IMR-90 (cell line): ENCODE measurements around the gene MORN5. TPM values are rescaled to one million over a fixed set of nuclear protein-coding genes. Genes with fewer than 3 reads are reported as not detected.

Experiments used
- ATAC-seq: fragments of 200-7000 bp; cut with Tn5 transposase; 2 replicates; pipeline ENCODE4 v1.9.1; 2020; ENCODE audit warnings: low read depth, mild to moderate bottlenecking, moderate library complexity
- BruUV-seq: library from RNA; stranded (reverse); fragments of 400-500 nt; replicated peaks from 2 replicates; lab custom pipeline; 2021; lab: Mats Ljungman, UMichigan
- CTCF ChIA-PET: fragments of 300-600 bp; formaldehyde crosslinking; extraction: SDS; loops from one replicate; lab custom pipeline; 2021; ENCODE audit warnings: antibody characterized with exemption; lab: Yijun Ruan, JAX
- POLR2A ChIA-PET: fragments of 300-600 bp; sonication (Branson Sonifier 250); formaldehyde crosslinking; loops from one replicate; lab custom pipeline; 2022; ENCODE audit warnings: antibody characterized with exemption; ENCODE audit not compliant: unreplicated experiment; lab: Charles Lee
- DNase-seq: peaks from one replicate; pipeline ENCODE4 v3.0.0; 2013
- H2AFZ ChIP-seq: replicated peaks from 2 replicates; pipeline ENCODE3; 2013; ENCODE audit warnings: low read length, mild to moderate bottlenecking; ENCODE audit not compliant: poor library complexity
- H2AK5ac ChIP-seq: 2 replicates; pipeline ENCODE4 v1.6.1; 2013; ENCODE audit warnings: low read depth, low read length, inconsistent platforms
- H2AK9ac ChIP-seq: replicated peaks from 2 replicates; pipeline ENCODE3; 2013; ENCODE audit warnings: mild to moderate bottlenecking, low read depth, low read length, moderate library complexity; ENCODE audit not compliant: poor library complexity
- H2BK120ac ChIP-seq: 2 replicates; pipeline ENCODE4 v1.6.1; 2013; ENCODE audit warnings: low read depth, low read length, inconsistent platforms
- H2BK15ac ChIP-seq: 3 replicates; pipeline ENCODE4 v1.6.1; 2013; ENCODE audit warnings: low read depth, low read length, inconsistent platforms
- H2BK20ac ChIP-seq: 2 replicates; pipeline ENCODE4 v1.6.1; 2013; ENCODE audit warnings: low read depth, mild to moderate bottlenecking, inconsistent platforms, low read length, moderate library complexity
- H2BK5ac ChIP-seq: 2 replicates; pipeline ENCODE4 v1.6.1; 2013; ENCODE audit warnings: mild to moderate bottlenecking, low read depth, low read length, inconsistent platforms; ENCODE audit not compliant: poor library complexity, severe bottlenecking
- H3K14ac ChIP-seq: replicated peaks from 2 replicates; pipeline ENCODE4 v1.6.1; 2013; ENCODE audit warnings: low read depth, low read length, inconsistent platforms
- H3K18ac ChIP-seq: 2 replicates; pipeline ENCODE4 v1.6.1; 2013; ENCODE audit warnings: low read depth, low read length, control low read depth
- H3K23ac ChIP-seq: 2 replicates; pipeline ENCODE4 v1.6.1; 2013; ENCODE audit warnings: low read depth, low read length, inconsistent platforms
- H3K27ac ChIP-seq: 2 replicates; pipeline ENCODE4 v1.5.1; 2013; ENCODE audit warnings: mild to moderate bottlenecking, control low read depth, low read length; ENCODE audit not compliant: insufficient read depth
- H3K27me3 ChIP-seq: 2 replicates; pipeline ENCODE4 v1.6.1; 2013; ENCODE audit warnings: low read length; ENCODE audit not compliant: control insufficient read depth, insufficient read depth
- H3K36me3 ChIP-seq: 2 replicates; pipeline ENCODE4 v1.6.1; 2013; ENCODE audit warnings: low read length, mixed read lengths; ENCODE audit not compliant: control insufficient read depth, insufficient read depth
- H3K4ac ChIP-seq: 2 replicates; pipeline ENCODE4 v1.6.1; 2013; ENCODE audit warnings: low read depth, low read length, inconsistent platforms
- H3K4me1 ChIP-seq: 2 replicates; pipeline ENCODE4 v1.6.1; 2013; ENCODE audit warnings: low read length, mixed read lengths; ENCODE audit not compliant: control insufficient read depth, insufficient read depth
- H3K4me2 ChIP-seq: 2 replicates; pipeline ENCODE4 v1.6.1; 2013; ENCODE audit warnings: low read depth, mild to moderate bottlenecking, control low read depth, low read length, moderate library complexity
- H3K4me3 ChIP-seq: 2 replicates; pipeline ENCODE4 v1.5.1; 2013; ENCODE audit warnings: low read depth, mild to moderate bottlenecking, control low read depth, low read length, moderate library complexity; ENCODE audit not compliant: insufficient read depth
- H3K56ac ChIP-seq: 2 replicates; pipeline ENCODE4 v1.6.1; 2013; ENCODE audit warnings: low read length, inconsistent platforms; ENCODE audit not compliant: insufficient read depth; ENCODE audit errors: extremely low read depth
- H3K79me1 ChIP-seq, 2 experiments: 2 replicates each; pipeline ENCODE4 v1.6.1; 2013; ENCODE audit warnings: low read length in 2 of 2, inconsistent platforms in 1 of 2, low read depth in 1 of 2
- H3K9ac ChIP-seq: 2 replicates; pipeline ENCODE4 v1.6.1; 2013; ENCODE audit warnings: low read depth, low read length, control low read depth
- H3K9me1 ChIP-seq: 2 replicates; pipeline ENCODE4 v1.6.1; 2013; ENCODE audit warnings: low read length, inconsistent platforms; ENCODE audit not compliant: insufficient read depth
- H3K9me3 ChIP-seq: 2 replicates; pipeline ENCODE4 v1.6.1; 2013; ENCODE audit warnings: low read length; ENCODE audit not compliant: control insufficient read depth, insufficient read depth
- H4K20me1 ChIP-seq: 2 replicates; pipeline ENCODE4 v1.6.1; 2013; ENCODE audit warnings: low read length, inconsistent platforms; ENCODE audit not compliant: insufficient read depth
- H4K5ac ChIP-seq: 2 replicates; pipeline ENCODE4 v1.6.1; 2013; ENCODE audit warnings: mild to moderate bottlenecking, low read depth, low read length, control low read depth
- H4K8ac ChIP-seq, 2 experiments: 2 replicates each; pipeline ENCODE4 v1.6.1; 2013; ENCODE audit warnings: low read depth in 2 of 2, low read length in 2 of 2, control low read depth in 1 of 2, inconsistent platforms in 1 of 2
- H4K91ac ChIP-seq: 2 replicates; pipeline ENCODE4 v1.6.1; 2013; ENCODE audit warnings: low read depth, low read length, inconsistent platforms; ENCODE audit not compliant: insufficient read depth
- CEBPB ChIP-seq: IDR thresholded peaks from 2 replicates; pipeline ENCODE4 v1.6.1; 2012; ENCODE audit warnings: low read depth, low read length, improper control_type of control experiment
- WGBS, 2 experiments: methylation state at CpG; one replicate each; pipeline versions ENCODE4 v1.1.5 to v1.1.7; 2013; ENCODE audit warnings: missing lambda C conversion rate in 2 of 2; ENCODE audit not compliant: insufficient read length in 1 of 2; ENCODE audit errors: extremely low coverage in 2 of 2; 5-methylcytosine and 5-hydroxymethylcytosine counted together
- dilution Hi-C: fragments of 300-500 bp; cut with HindIII; formaldehyde crosslinking; loops from one replicate; pipeline ENCODE4 v1.14.3; 2018; ENCODE audit warnings: low sequenced_read_pairs; ENCODE audit not compliant: unreplicated experiment
- in situ Hi-C: fragments of 300-500 bp; cut with MboI; formaldehyde crosslinking; loops from 3 replicates; pipeline ENCODE4 v1.14.3; 2019; ENCODE audit warnings: low sequenced_read_pairs, inconsistent platforms, mixed read lengths
- intact Hi-C: fragments of 100-400 bp; cut with micrococcal nuclease; formaldehyde crosslinking; loops from 2 replicates; pipeline ENCODE4 v1.10.0; 2022
- polyA plus RNA-seq, 3 experiments: library from polyadenylated mRNA; depleted of rRNA; stranded (reverse); fragments of >200 nt; gene quantifications; 2 replicates each; pipeline ENCODE4 v1.2.3, GENCODE V29; 2012; ENCODE audit warnings: low replicate concordance in 1 of 3
- total RNA-seq: library from RNA; depleted of rRNA; stranded (reverse); fragments of >200 nt; gene quantifications from 2 replicates; pipeline ENCODE4 v1.2.3, GENCODE V29; 2012

The MORN5 gene
- total and polyA plus RNA-seq, 2 of the 4 experiments (the other 2 are of a cell fraction) = not detected

DNA sequence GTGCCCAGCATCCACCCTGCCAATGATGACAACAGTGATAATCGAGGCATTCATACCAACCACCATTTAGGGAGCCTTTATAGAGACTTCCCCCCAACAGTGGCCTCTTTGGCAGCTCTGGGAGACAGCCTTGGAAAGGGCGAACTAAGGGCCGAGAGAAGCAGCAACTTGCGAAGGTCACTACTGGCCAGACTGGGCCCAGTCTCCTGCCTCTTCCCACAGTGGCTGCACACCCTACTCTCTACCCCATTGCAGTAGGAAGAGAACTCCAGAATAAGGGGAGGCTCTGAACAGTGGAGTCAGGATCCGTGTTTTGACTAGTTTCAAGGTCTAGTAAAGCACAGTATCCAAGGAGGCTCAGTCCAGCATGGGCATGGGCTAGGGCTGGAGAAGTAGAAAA is 63.7 kb downstream of the MORN5 start:
- peaks cover 99% of the 10 kb centered on the region for H3K27me3 ChIP-seq

More for the DNA sequence above, 63.7 kb downstream of the MORN5 start:
- CTCF ChIA-PET = no interaction called here
- WGBS, 2 experiments = 50% methylated on average over 1 of the region's 5 CpGs; no CpG with 5 or more reads in 1 of the 2 experiments
- H4K5ac ChIP-seq = no peak overlapping the region
- no peaks in the 10 kb centered on the region for H3K36me3 ChIP-seq
- peaks cover 6% of the 10 kb centered on the region for H3K9me3 ChIP-seq
- H3K4ac ChIP-seq = no peak overlapping the region
- dilution Hi-C loops (no loop called here), intact Hi-C loops (no loop called here), in situ Hi-C loops (no loop called here)
- H2BK120ac ChIP-seq = no peak overlapping the region
- H3K79me1 ChIP-seq = no peaks in the 10 kb centered on the region
- no peak overlapping the region for H3K27ac ChIP-seq
- H4K91ac ChIP-seq = no peak overlapping the region
- TF ChIP-seq CEBPB = no peak
- H4K8ac ChIP-seq = no peak overlapping the region
- POLR2A ChIA-PET = no interaction called here
- H3K4me3 ChIP-seq = no peak overlapping the region
- H2BK15ac ChIP-seq = no peak overlapping the region
- 0 out of 2 replicates have a peak, but pooled peaks cover 4% of the 10 kb centered on the region for H3K9me1 ChIP-seq
- DNase-seq (no peak), ATAC-seq (no peak)
- H2AFZ ChIP-seq = no peak overlapping the region
- BruUV-seq = no TSS peak
- H3K18ac ChIP-seq = no peak overlapping the region
- no peak overlapping the region for H3K23ac ChIP-seq
- no peak overlapping the region for H3K4me2 ChIP-seq
- H3K56ac ChIP-seq = no peak overlapping the region
- H2BK5ac ChIP-seq = no peak overlapping the region
- peaks cover 2% of the 10 kb centered on the region; the same call in 1 of the 2 replicates for H3K4me1 ChIP-seq
- no peak overlapping the region for H3K14ac ChIP-seq
- H2AK9ac ChIP-seq = no peak overlapping the region
- H2BK20ac ChIP-seq = no peak overlapping the region
- no peak overlapping the region for H2AK5ac ChIP-seq
- peaks cover 15% of the 10 kb centered on the region; the same call in 1 of the 2 replicates for H4K20me1 ChIP-seq
- H3K9ac ChIP-seq = no peak overlapping the region
